Measurements from ENCODE around the gene PRKAB2.
A peak's percentile ranks its signal among the peaks of the same experiment; 100 is the strongest.

- TF ChIP-seq POLR2A (IDR thresholded peaks at IDR 0.05) (no peak), CTCF (IDR thresholded peaks at IDR 0.05 in 8 of 11, conservative IDR thresholded peaks at IDR 0.05 in 3 of 11) (no peak), POLR2AphosphoS5 (IDR thresholded peaks at IDR 0.05) (peak in 2 of 3 donors; percentile 25 to 48)
Measured at GRCh38 chr1:147177611-147178380, 5.5 kb upstream of the PRKAB2 start.

Data from spleen (tissue), 7 donors.